ENCODE results near the gene EXOC6.

DNA sequence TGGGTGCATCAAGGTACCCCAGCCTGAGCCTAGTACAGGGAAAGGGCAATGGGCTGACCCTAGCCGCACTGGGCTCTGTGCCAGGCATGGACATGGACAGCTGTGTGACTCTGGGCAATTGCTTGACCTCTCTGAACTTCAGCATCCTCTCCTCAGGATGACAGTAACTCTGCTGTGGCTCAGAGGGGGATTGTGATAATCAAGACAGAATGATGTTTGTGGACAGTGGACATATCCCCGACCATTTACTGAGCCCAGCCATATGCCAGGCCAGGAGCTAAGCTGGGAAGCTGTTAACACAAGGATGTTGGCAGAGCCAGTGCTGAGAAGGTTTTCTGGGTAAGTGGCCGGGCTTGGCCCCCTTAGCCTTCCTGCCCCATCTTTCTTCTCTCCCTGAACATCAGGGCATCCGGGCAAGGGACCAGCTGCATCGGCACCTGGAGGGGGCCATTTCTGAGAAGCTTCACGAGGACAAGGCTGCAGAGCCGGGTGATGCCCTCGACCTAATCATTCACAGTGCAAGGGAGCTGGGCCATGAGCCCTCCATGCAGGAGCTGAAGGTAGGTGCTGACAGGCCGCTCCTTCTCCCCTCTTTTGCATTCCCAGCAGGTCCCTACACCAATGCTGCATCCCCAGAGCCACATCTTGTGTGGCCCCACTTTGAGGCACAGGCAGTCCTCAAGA lies 215.8 kb downstream of the EXOC6 start:
- no peak for TF ChIP-seq POLR2A (IDR thresholded peaks at IDR 0.05)
- no peak for TF ChIP-seq CTCF (IDR thresholded peaks at IDR 0.05)
- no peak for TF ChIP-seq EP300 (IDR thresholded peaks at IDR 0.05)
